ENCODE results near the gene ATXN2L. TPM values are rescaled to one million over a fixed set of nuclear protein-coding genes. Genes with fewer than 3 reads are reported as not detected.

Gene ATXN2L
- total RNA-seq, 1 experiment from 2014 or later: 270 TPM

DNA sequence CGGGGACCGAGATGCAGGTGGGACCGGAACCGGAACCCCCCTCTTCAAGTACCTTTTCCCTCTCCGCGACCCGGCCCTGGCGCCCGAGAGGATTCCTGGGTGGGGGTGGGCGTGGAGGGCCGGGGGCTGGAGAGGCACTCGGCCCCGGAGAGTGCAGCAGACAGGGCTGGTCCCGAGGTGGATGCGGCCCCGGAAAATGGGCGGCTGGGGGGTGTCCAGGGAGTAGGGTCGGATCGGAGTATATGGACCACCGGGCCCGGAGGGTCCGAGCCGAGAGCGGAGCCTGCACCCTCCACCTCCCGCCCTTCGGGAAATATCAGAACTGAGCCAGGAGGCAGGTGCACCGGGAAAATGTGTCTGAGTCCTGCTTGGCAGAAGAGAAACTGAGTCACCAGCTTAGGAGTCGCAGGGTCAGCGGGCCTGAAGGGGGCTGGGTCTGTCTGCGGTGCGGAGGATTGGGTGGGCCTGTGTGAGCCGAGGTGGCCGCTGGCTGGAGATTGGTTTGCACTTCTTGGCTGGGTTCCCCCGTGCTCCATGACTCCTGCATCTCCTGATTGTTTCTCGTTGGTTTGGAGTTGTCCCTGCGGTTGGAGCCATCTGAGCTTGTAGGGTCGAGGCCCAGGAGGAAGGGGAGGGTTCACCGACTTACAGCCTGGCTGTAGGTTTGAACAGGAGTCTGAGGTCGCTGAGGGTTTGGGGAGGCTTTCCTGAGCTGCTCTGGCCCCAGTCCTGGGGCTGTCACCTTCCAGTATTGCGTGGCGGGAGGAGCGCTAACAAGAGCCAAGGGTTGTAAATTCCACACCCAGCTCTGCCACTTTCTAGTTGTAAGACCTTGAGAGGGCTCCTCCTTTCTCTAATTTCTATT is 41.4 kb downstream of the ATXN2L start:
- ATAC-seq (peak; percentile 6), DNase-seq (ENCODE audit: low read depth, low spot score) (no peak)
- in situ Hi-C loops (cut with HindIII; ENCODE audit: low pct_unique_long_range_greater_than_20kb, low sequenced_read_pairs) (no loop called here), intact Hi-C loops (cut with micrococcal nuclease; ENCODE audit: unreplicated experiment) (no loop called here)
- Histone ChIP-seq H3K36me3 (ENCODE audit: control insufficient read depth, insufficient read depth, low read length) (no peaks in the 10 kb centered on the region; the same call in 1 of the 2 replicates), H3K27ac (ENCODE audit: low read length) (peak overlapping the region; percentile 97), H3K27me3 (ENCODE audit: control insufficient read depth, insufficient read depth, low read length) (no peaks in the 10 kb centered on the region), H3K4me1 (ENCODE audit: control insufficient read depth, insufficient read depth, low read length) (peaks cover 10% of the 10 kb centered on the region), H3K4me3 (ENCODE audit: low read depth in 2 of 2, low read length in 2 of 2) (peak overlapping the region; percentile 71 to 73), H3K9me3 (ENCODE audit: control insufficient read depth, insufficient read depth, low read depth, low read length) (no peaks in the 10 kb centered on the region)
- ChIA-PET CTCF (interaction anchor here (1.2 kb wide), 1 partner anchor 80 kb away, joined by 3 read pairs; no protein-coding TSS in a partner anchor), POLR2A (interaction anchor here (0.6 to 0.7 kb wide), 2 partner anchors 13 to 65 kb away, joined by 3 read pairs; no protein-coding TSS in a partner anchor)
- BruUV-seq (replicated peaks): no TSS peak
- TF ChIP-seq SIN3A (IDR thresholded peaks at IDR 0.05; ENCODE audit: borderline replicate concordance, insufficient read depth, low read depth, low read length) (no peak), TCF7L2 (IDR thresholded peaks at IDR 0.05; ENCODE audit: low read depth, low read length) (no peak), CTCF (IDR thresholded peaks at IDR 0.05) (no peak), POLR2AphosphoS5 (IDR thresholded peaks at IDR 0.05; ENCODE audit: low read depth, low read length) (no peak)
- TF ChIP-seq, protein P1, sequence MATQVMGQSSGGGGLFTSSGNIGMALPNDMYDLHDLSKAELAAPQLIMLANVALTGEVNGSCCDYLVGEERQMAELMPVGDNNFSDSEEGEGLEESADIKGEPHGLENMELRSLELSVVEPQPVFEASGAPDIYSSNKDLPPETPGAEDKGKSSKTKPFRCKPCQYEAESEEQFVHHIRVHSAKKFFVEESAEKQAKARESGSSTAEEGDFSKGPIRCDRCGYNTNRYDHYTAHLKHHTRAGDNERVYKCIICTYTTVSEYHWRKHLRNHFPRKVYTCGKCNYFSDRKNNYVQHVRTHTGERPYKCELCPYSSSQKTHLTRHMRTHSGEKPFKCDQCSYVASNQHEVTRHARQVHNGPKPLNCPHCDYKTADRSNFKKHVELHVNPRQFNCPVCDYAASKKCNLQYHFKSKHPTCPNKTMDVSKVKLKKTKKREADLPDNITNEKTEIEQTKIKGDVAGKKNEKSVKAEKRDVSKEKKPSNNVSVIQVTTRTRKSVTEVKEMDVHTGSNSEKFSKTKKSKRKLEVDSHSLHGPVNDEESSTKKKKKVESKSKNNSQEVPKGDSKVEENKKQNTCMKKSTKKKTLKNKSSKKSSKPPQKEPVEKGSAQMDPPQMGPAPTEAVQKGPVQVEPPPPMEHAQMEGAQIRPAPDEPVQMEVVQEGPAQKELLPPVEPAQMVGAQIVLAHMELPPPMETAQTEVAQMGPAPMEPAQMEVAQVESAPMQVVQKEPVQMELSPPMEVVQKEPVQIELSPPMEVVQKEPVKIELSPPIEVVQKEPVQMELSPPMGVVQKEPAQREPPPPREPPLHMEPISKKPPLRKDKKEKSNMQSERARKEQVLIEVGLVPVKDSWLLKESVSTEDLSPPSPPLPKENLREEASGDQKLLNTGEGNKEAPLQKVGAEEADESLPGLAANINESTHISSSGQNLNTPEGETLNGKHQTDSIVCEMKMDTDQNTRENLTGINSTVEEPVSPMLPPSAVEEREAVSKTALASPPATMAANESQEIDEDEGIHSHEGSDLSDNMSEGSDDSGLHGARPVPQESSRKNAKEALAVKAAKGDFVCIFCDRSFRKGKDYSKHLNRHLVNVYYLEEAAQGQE (IDR thresholded peaks at IDR 0.05; ENCODE audit: insufficient read depth in 1 of 2, low read depth in 2 of 2, low read length in 1 of 2): no peak

- in situ Hi-C loops (cut with HindIII; ENCODE audit: low pct_unique_long_range_greater_than_20kb, low sequenced_read_pairs): no loop called here
Observed at GRCh38 chr16:28865001-28865688, 42.3 kb downstream of the ATXN2L start.

More at GRCh38 chr16:28865001-28865688, 42.3 kb downstream of the ATXN2L start:
- BruUV-seq (replicated peaks): TSS peak; percentile 84
- ChIA-PET POLR2A (interaction anchor here (0.5 to 0.6 kb wide), 2 partner anchors 64 to 80 kb away, joined by 3 read pairs; no protein-coding TSS in a partner anchor), CTCF (interaction anchor here (1.2 kb wide), 1 partner anchor 79 kb away, joined by 3 read pairs; no protein-coding TSS in a partner anchor)
- Histone ChIP-seq H3K27me3 (ENCODE audit: control insufficient read depth, insufficient read depth, low read length) (no peaks in the 10 kb centered on the region), H3K9me3 (ENCODE audit: control insufficient read depth, insufficient read depth, low read depth, low read length) (no peaks in the 10 kb centered on the region), H3K4me3 (ENCODE audit: low read depth in 2 of 2, low read length in 2 of 2) (peak overlapping the region; percentile 71 to 73), H3K36me3 (ENCODE audit: control insufficient read depth, insufficient read depth, low read length) (no peaks in the 10 kb centered on the region; the same call in 1 of the 2 replicates), H3K4me1 (ENCODE audit: control insufficient read depth, insufficient read depth, low read length) (peaks cover 10% of the 10 kb centered on the region), H3K27ac (ENCODE audit: low read length) (peak overlapping the region; percentile 97)
- no peak for ATAC-seq
- intact Hi-C loops (cut with micrococcal nuclease; ENCODE audit: unreplicated experiment): no loop called here
- no peak for DNase-seq (ENCODE audit: low read depth, low spot score)
- no peak for TF ChIP-seq TCF7L2 (IDR thresholded peaks at IDR 0.05; ENCODE audit: low read depth, low read length)
- TF ChIP-seq, protein P1 (IDR thresholded peaks at IDR 0.05; ENCODE audit: insufficient read depth in 1 of 2, low read depth in 2 of 2, low read length in 1 of 2): no peak
- no peak for TF ChIP-seq SIN3A (IDR thresholded peaks at IDR 0.05; ENCODE audit: borderline replicate concordance, insufficient read depth, low read depth, low read length)

Data from Panc1 (cell line).